ENCODE measurements around the gene CCDC17. TPM values are rescaled to one million over a fixed set of nuclear protein-coding genes. Genes with fewer than 3 reads are reported as not detected.
A peak's percentile ranks its signal among the peaks of the same experiment; 100 is the strongest.

The CCDC17 gene
- total RNA-seq, 1 donor from 2014 or later, result 6.1 TPM

- TF ChIP-seq, protein P1, sequence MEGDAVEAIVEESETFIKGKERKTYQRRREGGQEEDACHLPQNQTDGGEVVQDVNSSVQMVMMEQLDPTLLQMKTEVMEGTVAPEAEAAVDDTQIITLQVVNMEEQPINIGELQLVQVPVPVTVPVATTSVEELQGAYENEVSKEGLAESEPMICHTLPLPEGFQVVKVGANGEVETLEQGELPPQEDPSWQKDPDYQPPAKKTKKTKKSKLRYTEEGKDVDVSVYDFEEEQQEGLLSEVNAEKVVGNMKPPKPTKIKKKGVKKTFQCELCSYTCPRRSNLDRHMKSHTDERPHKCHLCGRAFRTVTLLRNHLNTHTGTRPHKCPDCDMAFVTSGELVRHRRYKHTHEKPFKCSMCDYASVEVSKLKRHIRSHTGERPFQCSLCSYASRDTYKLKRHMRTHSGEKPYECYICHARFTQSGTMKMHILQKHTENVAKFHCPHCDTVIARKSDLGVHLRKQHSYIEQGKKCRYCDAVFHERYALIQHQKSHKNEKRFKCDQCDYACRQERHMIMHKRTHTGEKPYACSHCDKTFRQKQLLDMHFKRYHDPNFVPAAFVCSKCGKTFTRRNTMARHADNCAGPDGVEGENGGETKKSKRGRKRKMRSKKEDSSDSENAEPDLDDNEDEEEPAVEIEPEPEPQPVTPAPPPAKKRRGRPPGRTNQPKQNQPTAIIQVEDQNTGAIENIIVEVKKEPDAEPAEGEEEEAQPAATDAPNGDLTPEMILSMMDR (IDR thresholded peaks at IDR 0.05; ENCODE audit: unreplicated experiment), result no peak
- Mint-ChIP-seq H3K36me3 (ENCODE audit: insufficient read depth) (peaks cover 16% of the 10 kb centered on the region), H3K9me3 (ENCODE audit: low read depth) (no peaks in the 10 kb centered on the region), H3K27ac (no peak overlapping the region), H3K4me1 (ENCODE audit: low read depth) (peaks cover 13% of the 10 kb centered on the region), H3K4me3 (ENCODE audit: low read depth) (no peak overlapping the region), H3K27me3 (no peaks in the 10 kb centered on the region)
- DNase-seq (ENCODE audit: low spot score, unreplicated experiment), result no peak
Measured at GRCh38 chr1:45640293-45640692, 16.4 kb upstream of the CCDC17 start.

GRCh38 chr1:45635211-45635610 lies 11.4 kb upstream of the CCDC17 start:
- H3K4me1 Mint-ChIP-seq (ENCODE audit: low read depth), result no peaks in the 10 kb centered on the region
- H3K27ac Mint-ChIP-seq, result no peak overlapping the region
- peaks cover 20% of the 10 kb centered on the region for H3K36me3 Mint-ChIP-seq (ENCODE audit: insufficient read depth)
- no peak overlapping the region for H3K4me3 Mint-ChIP-seq (ENCODE audit: low read depth)
- TF ChIP-seq, protein P1 (IDR thresholded peaks at IDR 0.05; ENCODE audit: unreplicated experiment), result no peak
- no peak for DNase-seq (ENCODE audit: low spot score, unreplicated experiment)
- no peaks in the 10 kb centered on the region for H3K9me3 Mint-ChIP-seq (ENCODE audit: low read depth)
- H3K27me3 Mint-ChIP-seq, result no peaks in the 10 kb centered on the region

GRCh38 chr1:45630429-45630828 lies 6.6 kb upstream of the CCDC17 start:
- H3K4me1 Mint-ChIP-seq (ENCODE audit: low read depth), result no peaks in the 10 kb centered on the region
- no peaks in the 10 kb centered on the region for H3K9me3 Mint-ChIP-seq (ENCODE audit: low read depth)
- H3K27me3 Mint-ChIP-seq, result no peaks in the 10 kb centered on the region
- DNase-seq (ENCODE audit: low spot score, unreplicated experiment), result no peak
- no peak overlapping the region for H3K4me3 Mint-ChIP-seq (ENCODE audit: low read depth)
- H3K27ac Mint-ChIP-seq, result no peak overlapping the region
- H3K36me3 Mint-ChIP-seq (ENCODE audit: insufficient read depth), result peaks cover 29% of the 10 kb centered on the region
- TF ChIP-seq, protein P1 (IDR thresholded peaks at IDR 0.05; ENCODE audit: unreplicated experiment), result no peak

GRCh38 chr1:45629035-45629434 lies 5.2 kb upstream of the CCDC17 start:
- no peak overlapping the region for H3K4me3 Mint-ChIP-seq (ENCODE audit: low read depth)
- TF ChIP-seq, protein P1 (IDR thresholded peaks at IDR 0.05; ENCODE audit: unreplicated experiment), result no peak
- DNase-seq (ENCODE audit: low spot score, unreplicated experiment), result no peak
- H3K27ac Mint-ChIP-seq, result no peak overlapping the region
- H3K36me3 Mint-ChIP-seq (ENCODE audit: insufficient read depth), result peaks cover 33% of the 10 kb centered on the region
- no peaks in the 10 kb centered on the region for H3K27me3 Mint-ChIP-seq
- H3K4me1 Mint-ChIP-seq (ENCODE audit: low read depth), result no peaks in the 10 kb centered on the region
- H3K9me3 Mint-ChIP-seq (ENCODE audit: low read depth), result no peaks in the 10 kb centered on the region

DNA sequence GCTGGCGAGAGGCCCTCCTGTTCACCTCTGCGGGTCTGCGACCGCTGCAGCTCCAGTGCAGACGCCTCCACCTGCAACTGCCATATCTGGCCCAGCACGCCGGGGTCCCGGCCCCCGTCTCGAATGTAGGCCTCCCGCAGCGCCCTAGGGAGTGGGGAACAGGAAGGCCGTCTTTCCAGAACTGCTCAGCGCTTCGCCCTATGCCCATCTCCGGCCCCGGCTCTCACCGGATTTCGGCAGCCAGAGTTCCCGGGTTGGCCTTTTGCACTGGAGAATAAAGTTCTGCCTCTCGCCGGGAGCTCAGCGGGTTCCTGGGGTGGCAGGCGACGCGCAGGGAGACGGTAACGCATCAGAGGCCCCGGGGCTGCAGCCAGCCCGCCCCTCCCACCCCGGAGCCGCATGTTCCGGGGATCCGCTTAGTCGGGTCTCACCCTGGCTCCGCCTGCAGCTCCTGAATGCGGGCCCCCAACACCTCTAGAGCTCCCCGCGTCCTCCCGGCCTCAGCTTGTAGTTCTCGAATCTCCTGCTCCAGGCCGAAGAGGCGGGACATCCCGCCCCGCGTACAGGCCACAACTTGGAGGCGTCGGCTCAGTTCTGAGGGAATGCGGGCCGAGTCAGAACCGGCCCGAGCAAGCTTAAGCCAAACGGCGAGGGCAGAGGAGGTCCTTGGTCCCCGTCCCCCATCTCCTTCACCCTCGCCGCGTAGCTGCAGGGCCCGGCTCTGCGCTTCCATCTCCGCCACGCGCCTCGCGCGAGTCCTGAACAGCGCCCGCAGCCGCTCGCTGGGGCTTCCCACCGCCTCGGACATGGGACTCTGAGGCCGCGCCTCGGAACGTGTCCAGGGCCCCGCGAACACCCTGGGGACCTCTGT lies 1.1 kb downstream of the CCDC17 start:
- no peaks in the 10 kb centered on the region for H3K4me1 Mint-ChIP-seq (ENCODE audit: low read depth)
- no peak for DNase-seq (ENCODE audit: low spot score, unreplicated experiment)
- peak overlapping the region; percentile 94 for H3K27ac Mint-ChIP-seq

More for the DNA sequence above, 1.1 kb downstream of the CCDC17 start:
- TF ChIP-seq, protein P1 (IDR thresholded peaks at IDR 0.05; ENCODE audit: unreplicated experiment), result no peak
- Mint-ChIP-seq H3K4me3 (ENCODE audit: low read depth) (no peak overlapping the region), H3K36me3 (ENCODE audit: insufficient read depth) (peaks cover 21% of the 10 kb centered on the region), H3K9me3 (ENCODE audit: low read depth) (no peaks in the 10 kb centered on the region), H3K27me3 (no peaks in the 10 kb centered on the region)
